Lower leg skin (tissue), 4 donors: ENCODE measurements around the gene CEP85. TPM values are rescaled to one million over a fixed set of nuclear protein-coding genes. Genes with fewer than 3 reads are reported as not detected.

Experiments
- DNase-seq, 2 donors: peaks; one replicate each; pipeline ENCODE4 v3.0.0-alpha.2; 2019; ENCODE audit warnings: low spot score in 2 of 2
- H3K4me3 ChIP-seq: fragments of 200-600 bp; sonication (generic); 2 replicates; pipeline ENCODE4 v1.5.1; 2017; ENCODE audit warnings: mild to moderate bottlenecking, low read depth; ENCODE audit not compliant: poor library complexity, severe bottlenecking
- POLR2A ChIP-seq, 2 donors: fragments of 450-650 bp; IDR thresholded peaks; one replicate each; pipeline ENCODE4 v1.6.1; 2016 to 2017; ENCODE audit warnings: antibody characterized with exemption in 2 of 2, mild to moderate bottlenecking in 1 of 2, moderate library complexity in 1 of 2
- WGBS, 2 donors: methylation state at CpG; one replicate each; pipeline ENCODE4 v1.1.5; 2018; 5-methylcytosine and 5-hydroxymethylcytosine counted together
- intact Hi-C: fragments of 100-400 bp; cut with DNase I; formaldehyde crosslinking; loops from one replicate; pipeline ENCODE4 v1.15.0; 2023; ENCODE audit warnings: low total_unique reads
- total RNA-seq, 4 donors: library from RNA; depleted of rRNA; stranded (reverse); fragments of >200 nt; gene quantifications; one replicate each; pipeline ENCODE4 v1.1.0, GENCODE V29; 2016
- TF ChIP-seq, protein P1 (sequence below), 3 donors: fragments of 450-650 bp; IDR thresholded peaks; one replicate each; pipeline ENCODE4 v1.5.1; 2016; ENCODE audit warnings: antibody characterized with exemption in 3 of 3, mild to moderate bottlenecking in 3 of 3, moderate library complexity in 2 of 3

The CEP85 gene
- total RNA-seq, 4 donors from 2014 or later = 13.0 to 17.2 (median 14.1) TPM

DNA sequence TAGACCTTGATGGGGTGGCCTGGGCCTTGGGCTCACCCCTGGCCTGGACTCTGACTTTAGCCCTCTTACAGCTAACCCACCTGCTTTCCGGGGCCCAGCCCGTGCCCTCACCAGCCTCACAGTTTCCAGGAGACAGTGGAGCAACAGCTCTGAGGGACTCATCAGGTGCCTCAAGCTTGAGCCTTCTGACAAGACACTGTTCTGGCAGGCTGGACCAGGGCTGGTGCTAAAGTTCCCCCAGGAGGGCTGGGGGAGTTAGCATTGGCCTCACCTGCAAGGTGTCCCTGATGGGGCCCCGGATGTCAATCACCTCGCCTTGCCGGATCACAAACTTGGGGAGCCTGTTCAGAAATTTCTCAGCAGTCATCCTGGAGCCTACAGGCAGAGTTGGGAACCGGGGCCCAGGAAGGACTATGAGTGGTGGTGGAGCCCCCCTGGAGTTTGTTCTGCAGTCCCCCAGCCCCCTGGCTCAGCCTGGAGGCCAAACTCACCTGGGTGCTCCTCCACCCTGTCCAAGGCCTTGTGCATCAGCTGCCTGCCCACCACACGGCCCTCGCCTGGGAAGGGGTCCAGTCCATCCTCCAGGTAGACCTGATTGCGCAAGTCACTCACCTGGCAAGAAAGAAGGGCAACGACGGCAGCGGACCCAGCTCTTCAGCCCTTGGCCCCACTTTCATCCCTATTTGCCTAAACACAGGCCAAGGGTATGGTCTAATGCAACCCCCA, 50.0 kb downstream of the CEP85 start:
- intact Hi-C loops = no loop called here
- WGBS, 2 donors = 67 to 74% methylated on average over 8 to 11 of the region's 12 CpGs
- no peak for DNase-seq
- H3K4me3 ChIP-seq = no peak overlapping the region
- TF ChIP-seq POLR2A (IDR thresholded peaks at IDR 0.05) = no peak
- TF ChIP-seq, protein P1, sequence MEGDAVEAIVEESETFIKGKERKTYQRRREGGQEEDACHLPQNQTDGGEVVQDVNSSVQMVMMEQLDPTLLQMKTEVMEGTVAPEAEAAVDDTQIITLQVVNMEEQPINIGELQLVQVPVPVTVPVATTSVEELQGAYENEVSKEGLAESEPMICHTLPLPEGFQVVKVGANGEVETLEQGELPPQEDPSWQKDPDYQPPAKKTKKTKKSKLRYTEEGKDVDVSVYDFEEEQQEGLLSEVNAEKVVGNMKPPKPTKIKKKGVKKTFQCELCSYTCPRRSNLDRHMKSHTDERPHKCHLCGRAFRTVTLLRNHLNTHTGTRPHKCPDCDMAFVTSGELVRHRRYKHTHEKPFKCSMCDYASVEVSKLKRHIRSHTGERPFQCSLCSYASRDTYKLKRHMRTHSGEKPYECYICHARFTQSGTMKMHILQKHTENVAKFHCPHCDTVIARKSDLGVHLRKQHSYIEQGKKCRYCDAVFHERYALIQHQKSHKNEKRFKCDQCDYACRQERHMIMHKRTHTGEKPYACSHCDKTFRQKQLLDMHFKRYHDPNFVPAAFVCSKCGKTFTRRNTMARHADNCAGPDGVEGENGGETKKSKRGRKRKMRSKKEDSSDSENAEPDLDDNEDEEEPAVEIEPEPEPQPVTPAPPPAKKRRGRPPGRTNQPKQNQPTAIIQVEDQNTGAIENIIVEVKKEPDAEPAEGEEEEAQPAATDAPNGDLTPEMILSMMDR (IDR thresholded peaks at IDR 0.05) = no peak

DNA sequence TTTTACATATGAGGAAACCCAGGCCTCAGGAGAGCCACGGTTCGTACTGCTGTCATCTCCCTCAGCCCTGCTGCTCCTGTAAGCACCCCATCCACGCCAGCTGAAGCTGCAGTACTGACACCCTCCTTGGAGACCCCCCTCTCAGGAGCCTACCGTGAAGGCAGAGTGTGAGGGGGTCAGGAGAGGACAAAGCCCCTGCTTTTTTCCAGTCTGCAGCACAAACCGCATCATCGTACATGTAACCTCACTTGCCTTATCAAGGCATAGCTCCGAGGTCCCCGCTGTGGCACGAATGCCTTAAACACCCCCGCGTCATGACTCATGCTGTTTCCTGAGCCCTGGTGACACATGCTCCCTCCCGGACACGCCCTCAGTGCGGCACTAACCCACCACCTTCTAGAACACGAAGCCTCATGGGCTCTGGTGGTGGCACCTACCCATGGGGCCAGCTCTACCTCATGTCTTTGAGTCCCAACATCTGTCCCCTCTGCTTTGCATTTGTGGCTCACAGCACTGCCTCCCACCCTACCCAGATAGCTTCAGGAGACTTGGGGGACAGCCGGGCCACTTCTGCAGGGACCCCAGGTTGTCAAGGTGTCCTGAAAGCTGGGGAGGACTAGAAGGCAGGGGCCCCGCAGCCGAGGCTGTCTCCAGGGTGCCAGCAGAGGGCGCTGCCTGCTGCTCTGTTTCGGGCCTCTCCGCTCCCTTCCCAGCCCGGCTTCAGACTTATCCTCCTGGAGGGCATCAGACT, 50.8 kb downstream of the CEP85 start:
- intact Hi-C loops = loop anchor here (5.0 kb wide), 1 partner anchor 38 kb away; no protein-coding TSS in a partner anchor

DNA sequence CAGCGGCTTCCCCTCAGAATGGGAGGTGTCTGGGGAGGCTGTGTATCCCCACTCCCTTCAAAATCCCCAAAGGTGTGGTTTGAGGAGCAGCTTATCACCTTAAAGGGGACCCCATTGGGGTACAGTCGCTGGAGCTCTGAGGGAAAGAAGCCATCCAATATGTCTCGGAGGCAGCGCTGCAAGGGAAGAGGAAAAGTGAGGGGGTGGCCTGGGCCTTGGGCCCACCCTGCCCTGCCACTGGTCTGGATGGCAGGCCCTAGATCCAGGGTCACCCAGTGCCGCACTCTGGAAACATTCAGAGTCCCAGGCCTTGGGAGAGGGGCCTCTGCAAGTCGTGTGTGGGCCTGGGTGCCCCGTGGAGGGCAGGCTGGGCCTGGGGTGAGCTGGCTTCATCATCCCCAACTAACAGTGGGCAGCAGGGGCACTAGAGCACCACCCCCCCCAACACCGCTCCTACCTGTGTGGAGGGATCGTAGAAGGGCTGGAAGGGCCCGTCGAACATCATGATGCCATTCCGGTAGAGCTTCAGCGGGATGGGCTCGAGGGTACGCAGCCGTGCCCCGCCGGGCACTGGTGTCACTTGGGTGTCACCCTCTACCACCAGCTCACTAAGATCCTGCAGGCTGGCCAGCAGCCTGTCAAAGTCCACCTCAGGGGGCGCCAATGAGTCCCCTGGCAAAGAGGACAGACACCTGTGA, 51.5 kb downstream of the CEP85 start:
- TF ChIP-seq POLR2A (IDR thresholded peaks at IDR 0.05) = no peak
- TF ChIP-seq, protein P1 (IDR thresholded peaks at IDR 0.05) = no peak
- intact Hi-C loops = loop anchor here (5.0 kb wide), 1 partner anchor 37 kb away; no protein-coding TSS in a partner anchor
- no peak overlapping the region for H3K4me3 ChIP-seq
- no peak for DNase-seq
- WGBS, 2 donors = 83 to 87% methylated on average over 16 to 19 of the region's 19 CpGs

More for the DNA sequence above, 50.8 kb downstream of the CEP85 start:
- peak; percentile 90 to 97 for DNase-seq
- H3K4me3 ChIP-seq = no peak overlapping the region
- WGBS, 2 donors = 20 to 24% methylated on average over 15 to 21 of the region's 22 CpGs
- TF ChIP-seq POLR2A (IDR thresholded peaks at IDR 0.05) = no peak
- TF ChIP-seq, protein P1 (IDR thresholded peaks at IDR 0.05) = no peak

DNA sequence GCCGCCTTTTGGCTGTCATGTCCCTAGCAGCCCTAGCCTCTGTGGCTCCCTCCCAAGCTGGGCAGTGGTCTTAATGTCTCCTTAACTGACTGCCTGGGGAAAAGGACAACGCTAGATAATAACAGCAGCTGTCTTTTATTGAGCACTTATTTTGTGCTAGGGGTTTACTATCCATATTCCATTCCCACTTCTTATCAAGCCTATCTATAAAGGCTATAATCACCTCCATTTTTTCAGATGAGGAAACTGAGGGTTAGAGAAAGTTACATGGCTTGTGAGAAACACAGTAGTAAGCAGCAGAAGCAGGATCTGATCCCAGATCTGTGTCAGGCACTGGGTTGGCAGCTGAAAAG, 52.0 kb downstream of the CEP85 start:
- intact Hi-C loops = loop anchor here (5.0 kb wide), 1 partner anchor 36 kb away; no protein-coding TSS in a partner anchor
- no peak for TF ChIP-seq POLR2A (IDR thresholded peaks at IDR 0.05)
- TF ChIP-seq, protein P1 (IDR thresholded peaks at IDR 0.05) = no peak
- DNase-seq = no peak
- WGBS, 2 donors = 92 to 98% methylated on average over 2 of the region's 2 CpGs
- H3K4me3 ChIP-seq = no peak overlapping the region

DNA sequence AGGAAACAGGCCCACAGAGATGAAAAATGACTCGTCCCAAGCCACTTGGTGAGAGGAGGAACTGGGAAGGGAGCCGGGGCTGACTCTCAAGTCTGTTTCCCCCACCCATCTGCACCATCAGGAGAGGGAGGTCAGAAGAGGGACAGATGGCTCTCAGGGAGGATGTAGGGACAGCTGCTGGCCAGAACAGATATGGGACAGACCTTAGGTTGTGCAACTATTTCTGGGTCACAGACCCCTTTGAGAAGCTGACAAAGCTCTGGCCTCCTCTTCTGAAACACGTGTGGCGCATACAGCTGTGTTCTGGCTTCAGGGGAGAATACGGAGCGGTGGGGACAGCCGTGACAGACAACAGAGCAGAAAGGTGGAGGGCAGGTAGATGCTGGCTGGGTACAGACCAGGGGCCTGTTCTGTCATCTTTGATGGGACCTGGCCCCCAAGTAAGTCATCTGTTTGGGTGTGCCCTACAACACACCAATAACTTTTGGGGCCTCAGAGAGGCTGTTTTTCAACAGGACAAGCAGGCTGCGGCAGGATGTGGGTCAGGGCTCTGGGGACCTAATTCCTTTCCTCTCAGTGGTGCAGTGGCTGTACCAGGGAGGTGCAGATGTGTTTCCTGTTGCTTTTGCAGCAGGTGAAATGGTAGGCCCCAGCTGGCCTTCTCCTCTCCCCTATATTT, 53.2 kb downstream of the CEP85 start:
- H3K4me3 ChIP-seq = no peak overlapping the region
- peak in 1 of 2 donors; percentile 75 for DNase-seq
- intact Hi-C loops = loop anchor here (5.0 kb wide), 1 partner anchor 35 kb away; no protein-coding TSS in a partner anchor
- 59 to 66% methylated on average over 8 of the region's 8 CpGs for WGBS, 2 donors
- no peak for TF ChIP-seq POLR2A (IDR thresholded peaks at IDR 0.05)
- TF ChIP-seq, protein P1 (IDR thresholded peaks at IDR 0.05) = no peak
